ENCODE results near the gene PTPRQ. TPM values are rescaled to one million over a fixed set of nuclear protein-coding genes. Genes with fewer than 3 reads are reported as not detected.

PTPRQ gene
- total and polyA plus RNA-seq, 12 donors = 0.04 to 1.9 (median 0.37) TPM; not detected in 1

DNA sequence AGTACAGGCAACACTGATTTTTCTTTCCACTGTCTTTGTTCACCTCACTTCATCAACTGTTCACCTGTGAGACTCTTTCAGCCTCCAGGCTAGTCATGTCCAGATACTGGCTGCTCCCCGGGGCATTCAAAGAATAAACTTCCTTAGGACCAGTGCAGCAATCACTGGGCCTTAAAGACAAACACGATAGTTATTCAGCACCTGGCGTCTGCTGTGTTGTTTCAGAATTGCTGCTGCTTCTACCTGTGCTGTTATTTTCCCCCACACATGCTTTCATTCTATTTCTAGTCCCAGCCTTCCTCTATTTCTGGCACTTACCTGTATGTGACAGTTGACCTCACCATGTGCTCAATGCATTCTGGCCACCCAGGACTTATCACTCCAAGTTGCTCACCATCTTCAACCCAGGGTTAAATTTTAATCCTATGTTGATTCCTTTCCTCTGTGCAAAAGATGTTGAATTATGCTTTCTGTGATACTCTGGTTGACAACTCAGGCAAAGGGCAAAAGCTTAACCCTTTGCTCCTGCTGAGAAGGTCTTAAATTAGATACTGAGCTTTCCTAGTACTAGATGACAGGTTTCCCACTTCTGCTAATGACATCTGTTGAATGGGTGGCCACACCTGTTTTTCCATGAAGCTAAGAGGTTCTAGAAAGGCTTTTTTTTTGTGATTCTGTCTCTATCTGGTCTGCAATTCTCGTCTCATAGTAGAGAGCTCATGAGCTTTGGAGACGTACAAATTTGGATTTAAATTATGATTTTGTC, 41.4 kb downstream of the PTPRQ start:
- TF ChIP-seq, protein P1, sequence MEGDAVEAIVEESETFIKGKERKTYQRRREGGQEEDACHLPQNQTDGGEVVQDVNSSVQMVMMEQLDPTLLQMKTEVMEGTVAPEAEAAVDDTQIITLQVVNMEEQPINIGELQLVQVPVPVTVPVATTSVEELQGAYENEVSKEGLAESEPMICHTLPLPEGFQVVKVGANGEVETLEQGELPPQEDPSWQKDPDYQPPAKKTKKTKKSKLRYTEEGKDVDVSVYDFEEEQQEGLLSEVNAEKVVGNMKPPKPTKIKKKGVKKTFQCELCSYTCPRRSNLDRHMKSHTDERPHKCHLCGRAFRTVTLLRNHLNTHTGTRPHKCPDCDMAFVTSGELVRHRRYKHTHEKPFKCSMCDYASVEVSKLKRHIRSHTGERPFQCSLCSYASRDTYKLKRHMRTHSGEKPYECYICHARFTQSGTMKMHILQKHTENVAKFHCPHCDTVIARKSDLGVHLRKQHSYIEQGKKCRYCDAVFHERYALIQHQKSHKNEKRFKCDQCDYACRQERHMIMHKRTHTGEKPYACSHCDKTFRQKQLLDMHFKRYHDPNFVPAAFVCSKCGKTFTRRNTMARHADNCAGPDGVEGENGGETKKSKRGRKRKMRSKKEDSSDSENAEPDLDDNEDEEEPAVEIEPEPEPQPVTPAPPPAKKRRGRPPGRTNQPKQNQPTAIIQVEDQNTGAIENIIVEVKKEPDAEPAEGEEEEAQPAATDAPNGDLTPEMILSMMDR (IDR thresholded peaks at IDR 0.05) = no peak
- no peaks in the 10 kb centered on the region for H3K36me3 ChIP-seq
- ATAC-seq = no peak
- no peaks in the 10 kb centered on the region for H3K4me1 ChIP-seq
- no peaks in the 10 kb centered on the region for H3K27me3 ChIP-seq
- no peak for DNase-seq
- peaks cover 0 to 8% (median 0%) of the 10 kb centered on the region in 11 donors for H3K9me3 ChIP-seq
- WGBS, 2 donors = 76 to 81% methylated on average over 5 of the region's 5 CpGs
- H3K4me3 ChIP-seq = no peak overlapping the region
- intact Hi-C loops (cut with DNase I) = no loop called here
- no peak overlapping the region for H3K27ac ChIP-seq

DNA sequence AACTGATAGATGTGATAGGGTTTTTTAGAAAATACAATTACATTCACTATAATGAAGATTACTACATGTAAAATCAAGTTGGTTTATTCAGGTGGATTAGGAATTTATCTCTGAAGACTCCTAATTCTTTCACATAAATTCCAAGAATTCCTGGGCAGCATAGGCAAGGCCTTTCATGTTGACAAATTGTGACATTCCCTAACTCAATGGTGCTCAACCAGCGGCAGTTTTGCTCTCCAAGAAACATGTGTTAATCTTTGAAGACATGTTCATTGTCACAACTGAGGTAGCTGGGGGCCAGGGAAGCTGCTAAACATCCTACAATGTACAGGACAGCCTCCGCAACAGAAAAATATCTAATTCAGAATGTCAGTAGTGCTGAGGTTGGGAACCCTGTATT, 46.3 kb downstream of the PTPRQ start:
- DNase-seq (no peak), ATAC-seq (no peak)
- no peaks in the 10 kb centered on the region for H3K4me1 ChIP-seq
- peaks cover 0 to 8% (median 0%) of the 10 kb centered on the region in 11 donors for H3K9me3 ChIP-seq
- H3K36me3 ChIP-seq = no peaks in the 10 kb centered on the region
- TF ChIP-seq, protein P1 (IDR thresholded peaks at IDR 0.05) = no peak
- no peak overlapping the region for H3K4me3 ChIP-seq
- no peaks in the 10 kb centered on the region for H3K27me3 ChIP-seq
- no peak overlapping the region for H3K27ac ChIP-seq
- WGBS, 2 donors = 76 to 80% methylated on average over 2 of the region's 2 CpGs
- intact Hi-C loops (cut with DNase I) = loop anchor here in 1 of 10 donors (10.0 kb wide), 1 partner anchor 274 kb away; no protein-coding TSS in a partner anchor

DNA sequence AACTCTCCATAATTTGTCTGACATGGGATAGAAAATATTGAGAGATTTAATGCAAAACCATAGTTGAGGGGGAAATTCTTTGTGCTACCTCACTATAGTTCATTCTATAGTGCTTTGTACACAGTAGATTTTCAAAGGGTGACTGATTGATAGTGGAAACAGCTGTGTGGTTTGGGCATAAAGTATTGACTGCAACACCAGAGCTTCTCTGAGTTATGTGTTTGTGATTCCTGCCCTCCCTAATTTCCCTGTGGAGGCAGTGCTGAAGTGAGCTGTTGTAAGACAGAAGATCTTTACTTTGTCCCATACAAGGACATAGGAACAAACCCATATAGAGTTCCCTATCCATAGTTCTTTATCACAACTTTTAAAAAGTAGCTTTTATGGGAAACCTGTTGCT, 47.1 kb downstream of the PTPRQ start:
- no peak for DNase-seq
- H3K36me3 ChIP-seq = no peaks in the 10 kb centered on the region
- no peak for ATAC-seq
- TF ChIP-seq, protein P1 (IDR thresholded peaks at IDR 0.05) = no peak
- H3K4me3 ChIP-seq = no peak overlapping the region
- intact Hi-C loops (cut with DNase I) = loop anchor here in 1 of 10 donors (10.0 kb wide), 1 partner anchor 274 kb away; no protein-coding TSS in a partner anchor
- H3K9me3 ChIP-seq = peaks cover 0 to 8% (median 0%) of the 10 kb centered on the region in 11 donors
- H3K27ac ChIP-seq = no peak overlapping the region
- H3K4me1 ChIP-seq = no peaks in the 10 kb centered on the region
- H3K27me3 ChIP-seq = no peaks in the 10 kb centered on the region

DNA sequence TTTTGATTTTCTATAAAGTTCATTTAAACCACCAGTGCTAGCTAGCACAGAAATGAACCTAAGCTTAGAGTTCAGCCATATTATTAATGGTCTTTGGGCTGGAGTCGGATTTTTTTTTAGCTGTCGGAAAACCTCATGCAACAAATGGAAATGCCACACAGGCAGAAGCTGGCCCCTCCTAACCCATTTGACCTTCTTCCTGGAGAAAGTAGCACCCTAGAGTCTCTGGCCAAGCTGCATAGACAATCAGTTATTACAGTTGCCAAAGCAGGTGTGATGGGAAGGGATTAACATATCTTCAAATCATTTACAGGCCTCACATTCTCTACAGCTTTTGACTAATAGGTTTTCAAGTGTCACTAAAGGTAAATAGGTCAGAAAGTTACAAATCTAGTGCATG, 49.4 kb downstream of the PTPRQ start:
- intact Hi-C loops (cut with DNase I) = loop anchor here in 1 of 10 donors (10.0 kb wide), 1 partner anchor 271 kb away; no protein-coding TSS in a partner anchor
- ATAC-seq = no peak
- no peaks in the 10 kb centered on the region for H3K9me3 ChIP-seq
- no peaks in the 10 kb centered on the region for H3K36me3 ChIP-seq
- no peak overlapping the region for H3K4me3 ChIP-seq
- WGBS, 2 donors = 92 to 99% methylated on average over 2 of the region's 2 CpGs
- H3K4me1 ChIP-seq = no peaks in the 10 kb centered on the region
- no peak overlapping the region for H3K27ac ChIP-seq
- H3K27me3 ChIP-seq = no peaks in the 10 kb centered on the region
- TF ChIP-seq, protein P1 (IDR thresholded peaks at IDR 0.05) = no peak
- no peak for DNase-seq
